Mesenchymal stem cell (in vitro differentiated cells and primary cell): Measurements from ENCODE around the gene MPDU1. TPM values are rescaled to one million over a fixed set of nuclear protein-coding genes. Genes with fewer than 3 reads are reported as not detected.

Source experiments
- small RNA-seq: library from polyadenylated mRNA; stranded (forward); fragments of <200 nt; extraction: miRNeasy Mini kit (QIAGEN cat#:217004); gene quantifications from one replicate; pipeline ENCODE3, GENCODE V24; 2013; ENCODE audit warnings: low read depth

Gene MPDU1

Small RNA genes lying within 50 kb of the gene (small RNA-seq; reads per million reads assigned to genes)
- gene CD68 (not detected), gene RF00019 (not detected), gene SNORA48 (not detected), gene SNORD10 (not detected)
